Mesendoderm (in vitro differentiated cells): ENCODE data around the gene SRPK2.
"Not testable (repeated sequence)": the region's sequence is repeated elsewhere in the genome, so short reads cannot be mapped to it uniquely, and the experiment has no call there.

Experiments
- DNase-seq: peaks from one replicate; pipeline ENCODE4 v3.0.0; 2013
- H2AK5ac ChIP-seq: 2 replicates; pipeline ENCODE4 v1.6.1; 2013; ENCODE audit warnings: low read length, inconsistent platforms
- H2BK120ac ChIP-seq: 2 replicates; pipeline ENCODE4 v1.6.1; 2013; ENCODE audit warnings: low read depth, mild to moderate bottlenecking, low read length, moderate library complexity, mixed read lengths
- H2BK15ac ChIP-seq: replicated peaks from 2 replicates; pipeline ENCODE4 v1.6.1; 2013; ENCODE audit warnings: low read depth, mild to moderate bottlenecking, moderate library complexity
- H2BK5ac ChIP-seq: 2 replicates; pipeline ENCODE4 v1.6.1; 2013; ENCODE audit warnings: low read length, inconsistent platforms
- H3K18ac ChIP-seq: 2 replicates; pipeline ENCODE4 v1.6.1; 2013; ENCODE audit warnings: mild to moderate bottlenecking, low read length, mixed read lengths
- H3K23ac ChIP-seq: one replicate; pipeline ENCODE4 v1.6.1; 2013; ENCODE audit warnings: low read length
- H3K27ac ChIP-seq: 2 replicates; pipeline ENCODE4 v1.5.1; 2013; ENCODE audit warnings: low read depth, mild to moderate bottlenecking, inconsistent platforms, low read length, moderate library complexity
- H3K27me3 ChIP-seq: 2 replicates; pipeline ENCODE4 v1.6.1; 2013; ENCODE audit warnings: low read length, control low read depth, mild to moderate bottlenecking, inconsistent platforms; ENCODE audit not compliant: insufficient read depth, poor library complexity
- H3K36me3 ChIP-seq: 2 replicates; pipeline ENCODE4 v1.6.1; 2013; ENCODE audit warnings: low read length, inconsistent platforms; ENCODE audit not compliant: control insufficient read depth, insufficient read depth
- H3K4ac ChIP-seq: one replicate; pipeline ENCODE4 v1.6.1; 2013; ENCODE audit warnings: low read depth, mild to moderate bottlenecking, low read length, moderate library complexity
- H3K4me1 ChIP-seq: 2 replicates; pipeline ENCODE4 v1.6.1; 2013; ENCODE audit warnings: low read depth, low read length, inconsistent platforms; ENCODE audit not compliant: control insufficient read depth
- H3K4me2 ChIP-seq: 2 replicates; pipeline ENCODE4 v1.6.1; 2013; ENCODE audit warnings: low read length
- H3K4me3 ChIP-seq: 2 replicates; pipeline ENCODE4 v1.5.1; 2013; ENCODE audit warnings: mild to moderate bottlenecking, low read length
- H3K56ac ChIP-seq: one replicate; pipeline ENCODE4 v1.6.1; 2013; ENCODE audit warnings: low read length
- H3K79me1 ChIP-seq: 2 replicates; pipeline ENCODE4 v1.6.1; 2013; ENCODE audit warnings: low read length, inconsistent platforms
- H3K79me2 ChIP-seq: 2 replicates; pipeline ENCODE4 v1.6.1; 2013; ENCODE audit warnings: mild to moderate bottlenecking, low read length; ENCODE audit not compliant: control insufficient read depth, insufficient read depth
- H3K9ac ChIP-seq: 2 replicates; pipeline ENCODE4 v1.6.1; 2013; ENCODE audit warnings: low read length, inconsistent platforms
- H4K5ac ChIP-seq: one replicate; pipeline ENCODE4 v1.6.1; 2013; ENCODE audit warnings: low read length
- H4K8ac ChIP-seq: one replicate; pipeline ENCODE4 v1.6.1; 2013; ENCODE audit warnings: low read depth, mild to moderate bottlenecking, control low read depth, low read length, moderate library complexity
- WGBS: extraction: QIAGEN DNeasy Blood & Tissue Kit; methylation state at CpG from one replicate; pipeline ENCODE4 v1.1.7; 2013; ENCODE audit warnings: low lambda C conversion rate, missing lambda C conversion rate; ENCODE audit not compliant: insufficient coverage; ENCODE audit errors: extremely low coverage; 5-methylcytosine and 5-hydroxymethylcytosine counted together

Gene SRPK2

DNA sequence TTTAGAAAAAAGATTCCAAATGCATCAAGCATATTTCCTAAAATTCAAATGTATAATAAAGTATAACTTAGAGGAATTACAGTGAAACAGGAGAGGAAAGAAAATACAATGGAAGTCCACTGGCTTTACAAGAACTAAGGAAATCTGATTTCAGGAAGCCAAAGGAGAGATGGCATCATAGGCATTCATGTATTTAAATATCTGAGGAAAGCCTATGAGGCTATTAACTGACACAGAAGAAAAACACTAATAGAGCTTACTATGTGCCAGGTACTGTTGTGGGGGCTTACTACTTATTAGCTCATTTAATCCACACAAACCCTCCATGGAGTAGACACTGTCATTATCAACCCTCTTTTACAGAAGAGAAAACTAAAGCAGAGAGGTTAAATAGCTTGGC, 92.2 kb downstream of the SRPK2 start:
- Histone ChIP-seq H2BK5ac (no peak overlapping the region), H3K27ac (no peak overlapping the region), H3K4me1 (no peaks in the 10 kb centered on the region), H3K4me2 (no peak overlapping the region), H3K79me1 (peaks cover 5% of the 10 kb centered on the region), H4K5ac (no peak overlapping the region), H3K56ac (no peak overlapping the region), H3K23ac (no peak overlapping the region), H2BK120ac (no peak overlapping the region), H2BK15ac (no peak overlapping the region), H2AK5ac (no peak overlapping the region), H3K9ac (no peak overlapping the region), H3K27me3 (no peaks in the 10 kb centered on the region), H3K36me3 (no peaks in the 10 kb centered on the region), H4K8ac (no peak overlapping the region), H3K18ac (no peak overlapping the region), H3K79me2 (no peaks in the 10 kb centered on the region), H3K4me3 (no peak overlapping the region), H3K4ac (no peak overlapping the region)
- DNase-seq, result no peak

GRCh38 chr7:105295596-105296352, 92.9 kb downstream of the SRPK2 start:
- no peak overlapping the region for H3K4ac ChIP-seq
- no peak overlapping the region for H4K5ac ChIP-seq
- no peak overlapping the region for H2BK15ac ChIP-seq
- H3K4me2 ChIP-seq, result no peak overlapping the region
- H3K36me3 ChIP-seq, result no peaks in the 10 kb centered on the region
- no peak overlapping the region for H4K8ac ChIP-seq
- no peak overlapping the region for H3K56ac ChIP-seq
- no peak overlapping the region for H3K18ac ChIP-seq
- H3K4me1 ChIP-seq, result no peaks in the 10 kb centered on the region
- no peak overlapping the region for H2BK120ac ChIP-seq
- DNase-seq, result no peak
- WGBS, result no CpG with 5 or more reads among the region's 1 CpG
- H3K79me1 ChIP-seq, result peaks cover 5% of the 10 kb centered on the region
- H2AK5ac ChIP-seq, result no peak overlapping the region
- H3K9ac ChIP-seq, result no peak overlapping the region
- H2BK5ac ChIP-seq, result no peak overlapping the region
- no peaks in the 10 kb centered on the region for H3K79me2 ChIP-seq
- H3K27me3 ChIP-seq, result no peaks in the 10 kb centered on the region
- H3K27ac ChIP-seq, result no peak overlapping the region
- H3K4me3 ChIP-seq, result no peak overlapping the region
- H3K23ac ChIP-seq, result no peak overlapping the region

DNA sequence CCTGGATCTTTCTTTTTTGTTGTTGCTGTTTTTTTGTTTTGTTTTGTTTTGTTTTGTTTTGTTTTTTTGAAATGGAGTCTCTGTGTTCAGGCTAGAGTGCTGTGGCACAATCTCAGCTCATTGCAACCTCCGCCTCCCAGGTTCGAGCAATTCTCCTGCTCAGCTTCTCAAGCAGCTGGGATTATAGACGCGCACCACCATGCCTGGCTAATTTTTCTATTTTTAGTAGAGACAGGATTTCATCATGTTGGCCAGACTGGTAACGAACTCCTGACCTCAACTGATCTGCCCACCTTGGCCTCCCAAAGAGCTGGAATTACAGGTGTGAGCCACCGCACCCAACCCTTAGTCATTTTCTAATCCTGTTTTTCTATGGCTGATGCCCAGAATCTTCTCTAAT, 94.2 kb downstream of the SRPK2 start:
- H3K4me3 ChIP-seq, H2AK5ac ChIP-seq, H3K56ac ChIP-seq, H3K27ac ChIP-seq, H2BK120ac ChIP-seq, H2BK5ac ChIP-seq, H3K23ac ChIP-seq, H3K4ac ChIP-seq, H3K18ac ChIP-seq, H3K4me2 ChIP-seq, H3K36me3 ChIP-seq, H3K9ac ChIP-seq, H4K8ac ChIP-seq, H3K4me1 ChIP-seq, H3K79me1 ChIP-seq, H2BK15ac ChIP-seq, H3K79me2 ChIP-seq, DNase-seq, H4K5ac ChIP-seq, H3K27me3 ChIP-seq: not testable (repeated sequence)
- no CpG with 5 or more reads among the region's 6 CpGs for WGBS

DNA sequence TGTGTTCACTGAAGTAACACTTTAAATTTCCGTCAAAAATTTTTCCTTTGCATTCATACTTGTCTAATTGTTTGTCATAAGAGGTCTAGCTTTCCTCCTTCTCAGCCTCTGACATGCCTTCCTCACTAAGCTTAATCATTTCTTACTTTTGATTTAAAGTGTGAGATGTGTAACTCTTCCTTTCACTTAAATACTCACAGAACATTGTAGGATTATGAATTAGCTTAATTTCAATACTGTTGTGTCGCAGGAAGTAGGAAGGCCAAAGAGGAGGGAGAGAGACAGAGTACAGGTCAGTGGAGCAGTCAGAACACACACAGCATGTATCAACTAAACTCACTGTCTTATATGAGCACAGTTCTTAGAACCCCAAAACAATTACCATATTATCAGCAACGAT, 99.0 kb downstream of the SRPK2 start:
- Histone ChIP-seq H3K4ac (no peak overlapping the region), H2BK15ac (no peak overlapping the region), H3K79me2 (peaks cover 2% of the 10 kb centered on the region), H2AK5ac (no peak overlapping the region), H3K36me3 (no peaks in the 10 kb centered on the region), H2BK120ac (no peak overlapping the region), H4K5ac (no peak overlapping the region), H3K9ac (no peak overlapping the region), H2BK5ac (no peak overlapping the region), H3K4me2 (no peak overlapping the region), H3K79me1 (peaks cover 4% of the 10 kb centered on the region), H3K27me3 (no peaks in the 10 kb centered on the region), H3K27ac (no peak overlapping the region), H3K23ac (no peak overlapping the region), H3K4me3 (no peak overlapping the region), H3K56ac (no peak overlapping the region), H3K4me1 (no peaks in the 10 kb centered on the region), H3K18ac (no peak overlapping the region), H4K8ac (no peak overlapping the region)
- WGBS, result no CpG with 5 or more reads among the region's 3 CpGs
- no peak for DNase-seq

DNA sequence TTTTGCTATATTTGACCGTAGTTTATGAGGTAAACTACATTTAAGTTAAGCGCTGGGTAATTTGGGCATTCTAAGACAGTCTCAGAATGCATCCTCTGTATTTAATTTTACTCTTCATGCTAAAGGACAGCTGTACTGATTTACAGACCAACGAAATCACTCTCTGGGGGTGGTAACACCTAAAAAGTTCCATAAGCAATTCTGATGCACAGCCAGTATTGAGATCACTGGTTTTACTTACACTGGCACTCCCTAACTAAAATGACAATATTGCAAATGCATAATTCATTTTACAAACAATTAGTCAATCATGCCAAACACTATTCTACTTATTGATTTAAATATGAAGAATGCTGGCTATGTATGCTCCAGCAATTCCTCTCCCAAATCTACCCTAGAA, 102.3 kb downstream of the SRPK2 start:
- Histone ChIP-seq H3K27me3 (no peaks in the 10 kb centered on the region), H3K23ac (no peak overlapping the region), H3K4ac (no peak overlapping the region), H3K36me3 (no peaks in the 10 kb centered on the region), H3K56ac (no peak overlapping the region), H4K5ac (no peak overlapping the region), H3K4me1 (no peaks in the 10 kb centered on the region), H3K27ac (no peak overlapping the region), H2AK5ac (no peak overlapping the region), H3K79me1 (peaks cover 4% of the 10 kb centered on the region), H3K4me2 (no peak overlapping the region), H3K79me2 (peaks cover 2% of the 10 kb centered on the region), H3K9ac (no peak overlapping the region), H2BK120ac (no peak overlapping the region), H3K18ac (no peak overlapping the region), H4K8ac (no peak overlapping the region), H2BK5ac (no peak overlapping the region), H3K4me3 (no peak overlapping the region), H2BK15ac (no peak overlapping the region)
- no CpG with 5 or more reads among the region's 3 CpGs for WGBS
- no peak for DNase-seq
